Astrocyte of the hippocampus (primary cell): Measurements from ENCODE around the gene CCDC175.
A peak's percentile ranks its signal among the peaks of the same experiment; 100 is the strongest.

Experiments
- DNase-seq: peaks from one replicate; pipeline ENCODE4 v3.0.0; 2011; ENCODE audit warnings: low read depth, low spot score

The CCDC175 gene

DNA sequence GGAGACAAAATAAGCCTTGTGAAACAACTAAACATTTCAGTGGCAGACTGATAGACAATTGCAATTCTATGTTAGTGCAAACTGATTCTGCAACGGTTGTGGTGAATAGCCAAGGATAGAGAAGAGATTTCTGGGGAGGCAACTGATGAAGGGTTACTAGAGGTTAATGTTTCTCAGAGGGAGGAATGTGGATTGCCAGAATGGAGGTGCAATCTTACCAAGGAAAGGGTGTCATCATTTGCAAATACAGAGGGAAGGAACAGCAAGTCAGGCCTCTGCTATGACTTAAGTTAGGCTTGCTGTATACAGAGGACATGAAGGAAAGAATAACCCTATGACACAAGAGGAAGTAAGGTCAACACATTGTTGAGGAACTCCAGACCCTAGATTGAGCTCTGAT, 35.8 kb downstream of the CCDC175 start:
- DNase-seq, result no peak

DNA sequence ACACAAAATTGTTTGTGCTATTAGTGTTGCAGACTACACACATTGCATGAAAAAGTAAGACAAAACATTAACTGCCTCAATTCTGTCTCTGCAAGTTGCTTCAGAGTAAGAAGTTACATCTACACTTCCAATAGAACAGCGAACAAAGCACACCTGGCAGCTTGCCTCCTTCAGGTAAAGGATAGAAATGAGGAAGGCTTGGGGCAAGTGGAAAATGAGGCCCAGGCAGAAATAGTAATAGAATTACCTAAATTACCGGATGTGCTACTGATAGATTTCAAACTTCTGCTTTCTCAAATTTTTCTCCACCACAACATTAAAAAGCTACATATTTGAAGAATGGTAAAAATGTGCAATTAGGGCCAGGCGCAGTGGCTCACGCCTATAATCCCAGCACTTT, 37.7 kb downstream of the CCDC175 start:
- DNase-seq, result no peak

DNA sequence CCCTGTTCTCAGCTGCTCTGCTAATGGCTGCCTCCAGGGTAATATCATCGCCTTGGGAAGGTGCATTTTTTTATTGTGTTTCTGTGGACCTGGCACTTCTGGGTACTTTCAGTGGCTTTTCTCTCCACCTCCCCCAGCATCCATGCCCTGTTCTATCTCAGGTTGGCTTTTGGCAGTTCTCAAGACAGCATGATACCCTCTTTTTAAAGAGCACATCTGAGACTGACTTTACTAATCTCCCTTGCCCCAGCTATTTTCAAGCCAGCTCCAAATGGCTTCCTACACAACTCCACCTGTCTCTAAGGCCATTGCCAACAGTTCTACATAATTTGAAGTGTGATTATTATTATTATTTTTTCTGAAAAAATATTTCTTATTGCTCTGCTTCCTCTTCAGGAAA, 39.1 kb downstream of the CCDC175 start:
- no peak for DNase-seq

DNA sequence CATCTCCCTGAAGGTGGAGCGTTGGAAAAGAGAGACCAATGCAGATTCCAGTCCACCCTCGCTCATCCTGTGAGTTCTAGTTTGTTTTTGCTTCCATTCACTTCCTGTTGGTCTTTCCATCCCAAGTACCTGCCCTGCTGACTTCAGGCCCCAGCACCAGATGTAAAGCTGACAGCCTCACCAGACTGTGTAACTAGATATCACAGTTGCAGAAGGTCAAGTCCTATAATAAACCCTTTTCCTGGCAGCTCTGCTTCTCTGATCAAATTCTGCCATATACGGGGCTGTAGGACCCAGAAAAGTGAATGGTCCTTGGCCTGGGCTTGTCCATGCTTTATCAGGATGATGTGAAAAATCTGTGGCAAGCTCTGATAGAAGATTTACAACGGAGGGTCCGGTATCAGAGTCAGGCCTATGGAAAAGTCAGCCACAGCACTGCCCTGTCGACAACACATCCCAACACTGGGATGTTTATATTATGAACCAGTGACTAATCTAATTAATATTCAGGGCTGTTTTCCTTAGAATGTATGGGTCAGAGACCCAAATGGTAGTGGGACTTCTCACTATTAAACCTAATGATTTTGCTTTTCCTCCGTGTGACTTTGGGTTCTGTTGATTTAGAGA, 42.1 kb downstream of the CCDC175 start:
- no peak for DNase-seq

DNA sequence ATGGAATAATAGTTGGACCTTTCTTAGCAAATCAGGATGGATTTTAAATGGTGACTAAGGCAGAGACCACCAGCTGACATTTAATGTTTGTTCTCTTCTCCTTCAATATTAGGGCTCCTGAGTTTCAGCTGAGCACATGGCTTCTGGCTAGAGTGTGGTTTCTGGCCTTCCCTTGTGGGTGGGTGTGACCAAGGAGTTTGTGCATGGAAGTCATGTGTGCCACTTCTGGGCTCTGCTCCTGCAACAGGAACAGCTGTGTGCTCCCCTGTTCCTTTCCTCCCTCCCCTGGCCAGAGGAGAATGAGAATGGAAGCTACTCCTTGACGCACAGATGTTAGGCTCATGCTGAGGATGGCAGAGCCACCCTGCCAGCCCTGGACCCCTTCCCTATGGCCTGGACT, 44.2 kb downstream of the CCDC175 start:
- no peak for DNase-seq

DNA sequence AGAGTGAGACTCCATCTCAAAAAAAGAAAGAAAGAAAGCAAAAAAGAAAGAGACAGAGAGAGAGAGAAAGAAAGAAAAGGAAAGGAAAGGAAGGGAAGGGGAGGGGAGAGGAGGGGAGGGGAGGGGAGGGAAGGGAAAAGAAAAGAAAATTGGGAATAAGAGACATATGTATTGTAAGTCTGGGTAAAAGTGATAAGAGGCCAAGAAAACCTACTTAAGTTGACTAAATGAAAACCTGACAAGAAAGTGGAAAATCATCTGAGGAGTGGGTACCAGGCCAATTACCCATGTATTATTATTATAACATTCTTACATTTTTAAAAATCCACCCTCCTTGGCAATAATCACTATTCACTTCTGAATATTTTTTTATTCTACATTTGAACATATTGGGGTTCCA, 46.3 kb downstream of the CCDC175 start:
- DNase-seq, result no peak

DNA sequence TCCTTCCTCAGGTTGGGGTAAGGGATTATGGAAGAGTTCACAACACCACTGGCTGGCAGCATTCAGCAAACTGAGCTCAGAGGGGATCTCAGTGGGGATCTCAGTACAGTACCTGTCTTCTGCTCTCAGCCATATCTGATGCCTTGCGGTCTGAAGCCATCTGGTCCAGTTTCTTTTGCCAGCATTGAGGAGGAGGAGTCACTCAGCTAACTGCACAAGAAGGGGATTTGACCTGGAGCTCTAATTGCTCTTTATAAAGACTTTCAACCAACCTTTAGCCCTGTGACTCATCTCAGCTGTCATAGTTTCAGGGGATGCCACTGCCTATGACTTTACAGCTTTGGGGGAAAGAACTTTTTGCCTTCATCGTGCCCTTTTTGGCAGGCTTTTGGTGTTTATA, 47.4 kb downstream of the CCDC175 start:
- no peak for DNase-seq

DNA sequence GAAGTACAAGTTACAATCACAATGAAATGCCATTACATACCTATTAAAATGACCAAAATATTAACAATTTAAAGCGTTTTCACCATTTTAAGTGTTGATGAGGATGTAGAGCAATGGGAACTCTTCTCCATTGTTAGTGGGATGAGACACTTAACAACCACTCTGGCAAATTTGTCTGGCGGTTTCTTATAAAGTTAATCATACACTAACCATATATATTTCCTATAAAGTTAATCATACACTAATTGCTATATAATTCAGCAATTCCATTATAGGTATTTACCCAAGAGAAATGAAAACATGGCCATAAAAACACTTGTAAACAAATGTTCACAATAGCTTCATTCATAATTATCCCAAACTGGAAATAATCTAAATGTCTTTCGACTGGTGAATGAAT, 56.4 kb downstream of the CCDC175 start:
- DNase-seq, result no peak

DNA sequence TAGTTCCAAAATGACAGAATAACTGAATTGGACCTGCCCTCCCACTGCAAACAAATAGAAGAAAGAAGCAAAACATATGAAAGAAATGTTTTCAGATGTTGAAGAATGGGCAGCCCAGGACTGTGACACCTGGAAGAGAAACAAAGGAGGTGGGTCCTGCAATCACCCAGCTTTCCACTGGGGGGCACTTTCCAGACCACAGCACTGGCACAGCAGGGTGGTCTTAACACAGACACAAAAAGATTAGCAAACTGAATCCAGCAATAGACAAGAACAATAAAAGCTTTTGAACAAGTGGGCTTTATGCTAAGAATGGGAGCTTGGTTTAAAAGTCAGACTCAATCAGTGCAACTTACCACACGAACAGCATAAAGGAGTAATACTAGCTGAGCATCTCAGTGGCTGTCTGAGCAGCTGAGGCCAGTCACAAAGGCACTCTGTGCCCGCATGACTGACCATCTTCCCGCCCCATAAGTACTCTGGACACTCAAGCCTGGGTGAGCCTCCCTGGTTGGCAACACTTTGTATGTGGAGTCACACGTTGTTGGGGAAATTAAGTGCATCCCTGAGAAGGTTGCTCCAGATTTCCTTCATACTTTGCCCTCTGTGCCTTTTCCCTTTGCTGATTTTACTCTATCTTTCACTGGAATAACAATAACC, 64.6 kb downstream of the CCDC175 start:
- DNase-seq, result peak; percentile 28

DNA sequence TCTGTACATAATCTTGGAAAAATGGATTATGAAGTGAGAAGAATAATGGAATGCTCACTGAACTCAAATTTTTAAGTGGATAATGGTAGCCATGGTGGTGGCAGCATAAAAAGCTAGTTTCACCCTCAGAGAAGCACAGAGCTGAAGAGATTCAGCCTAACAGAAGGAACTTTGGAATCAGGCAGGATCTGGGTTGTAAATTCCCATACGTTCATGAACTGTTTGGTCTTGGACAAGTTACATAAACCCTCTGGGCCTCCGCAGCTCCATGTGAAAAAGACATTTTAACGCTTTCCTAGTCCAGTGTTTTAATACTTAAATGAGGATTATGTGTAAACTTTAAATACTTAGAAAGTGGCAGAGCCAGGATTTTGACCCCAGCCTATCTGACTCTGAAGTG, 65.6 kb downstream of the CCDC175 start:
- no peak for DNase-seq

DNA sequence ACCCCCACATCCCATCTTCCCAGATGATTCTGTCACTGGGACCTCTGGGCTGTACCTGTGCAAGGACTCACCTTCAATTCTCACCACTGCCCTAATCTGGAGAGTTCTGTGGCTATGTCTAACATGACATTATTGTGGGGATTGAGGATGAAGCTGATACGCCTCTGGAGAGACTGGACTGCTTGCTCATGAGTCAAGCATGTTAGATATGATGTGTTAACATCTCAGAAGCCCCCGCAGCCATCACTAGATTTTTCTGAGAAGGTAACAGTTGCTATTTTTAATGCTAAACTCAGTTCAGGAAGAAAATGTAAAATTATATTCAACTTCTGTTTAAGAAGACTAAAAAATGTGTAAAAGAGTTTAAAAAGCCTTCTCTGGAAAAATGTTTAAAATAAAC, 66.6 kb downstream of the CCDC175 start:
- no peak for DNase-seq

DNA sequence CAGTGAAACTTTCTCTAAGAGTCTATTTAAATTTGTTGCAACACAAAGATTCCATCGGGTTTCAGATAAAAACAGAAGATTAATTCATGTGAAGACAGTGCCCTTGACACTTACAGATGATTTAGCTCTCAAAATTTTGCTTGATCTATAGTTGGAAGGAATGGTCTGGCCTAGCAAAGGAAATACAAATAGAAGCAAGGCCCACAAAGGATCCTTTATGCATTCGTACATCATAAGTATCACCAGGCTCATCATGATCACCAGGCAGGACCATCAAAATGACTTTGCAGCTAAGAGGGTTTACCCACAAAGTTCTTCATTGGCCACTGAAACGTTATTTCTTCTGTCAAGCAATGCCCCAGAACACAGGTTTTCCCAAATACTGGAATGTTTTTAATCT, 67.5 kb downstream of the CCDC175 start:
- DNase-seq, result no peak

DNA sequence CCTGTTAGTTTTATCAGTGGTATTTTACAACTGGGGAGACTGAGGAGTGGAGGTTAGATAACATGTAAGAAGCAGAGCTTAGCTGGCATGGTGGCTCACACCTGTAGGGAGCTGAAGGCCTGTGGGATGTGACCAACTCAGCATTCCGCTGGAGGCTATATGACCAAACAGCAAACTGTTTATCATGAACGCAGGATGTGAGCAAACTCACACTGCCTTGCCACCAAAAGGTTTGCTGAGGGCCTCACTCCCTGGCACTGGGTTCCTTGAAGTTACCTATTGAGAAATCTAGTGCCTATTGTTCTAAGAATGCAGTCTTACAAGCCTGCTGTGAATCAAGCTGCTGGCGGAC, 68.9 kb downstream of the CCDC175 start:
- no peak for DNase-seq

DNA sequence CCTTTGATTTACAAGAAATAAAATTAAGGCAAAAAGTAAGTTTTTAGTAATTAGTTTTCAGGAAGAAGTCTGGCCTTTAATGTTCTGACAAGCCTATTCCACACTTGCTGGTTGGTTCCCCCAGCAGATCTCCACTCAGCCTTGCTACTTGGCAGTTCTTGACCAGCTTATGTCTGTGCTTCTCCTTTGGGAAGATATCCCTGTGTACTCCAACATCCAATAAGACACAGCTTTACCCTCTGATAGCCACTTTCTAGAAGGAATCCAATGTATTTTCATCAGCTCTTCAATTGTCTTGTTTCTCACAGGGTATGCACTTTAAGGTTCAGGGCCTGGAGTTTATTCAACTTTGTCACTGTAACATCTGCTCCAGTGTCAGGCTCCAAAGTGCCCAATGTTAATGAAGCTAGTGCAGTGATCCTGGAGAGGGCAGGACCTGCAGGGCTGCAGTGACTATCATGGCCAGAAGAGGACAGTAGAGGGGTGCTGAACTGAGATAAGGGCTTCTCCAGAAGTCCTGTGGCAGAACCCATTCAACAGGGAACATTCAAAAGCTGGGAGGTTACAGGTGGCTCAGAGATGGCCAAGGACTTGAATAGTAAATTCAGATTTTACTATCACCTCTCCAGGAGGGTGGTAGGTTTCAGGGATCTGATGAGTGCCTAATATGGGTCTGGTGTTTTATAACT, 69.4 kb downstream of the CCDC175 start:
- DNase-seq, result peak; percentile 72

DNA sequence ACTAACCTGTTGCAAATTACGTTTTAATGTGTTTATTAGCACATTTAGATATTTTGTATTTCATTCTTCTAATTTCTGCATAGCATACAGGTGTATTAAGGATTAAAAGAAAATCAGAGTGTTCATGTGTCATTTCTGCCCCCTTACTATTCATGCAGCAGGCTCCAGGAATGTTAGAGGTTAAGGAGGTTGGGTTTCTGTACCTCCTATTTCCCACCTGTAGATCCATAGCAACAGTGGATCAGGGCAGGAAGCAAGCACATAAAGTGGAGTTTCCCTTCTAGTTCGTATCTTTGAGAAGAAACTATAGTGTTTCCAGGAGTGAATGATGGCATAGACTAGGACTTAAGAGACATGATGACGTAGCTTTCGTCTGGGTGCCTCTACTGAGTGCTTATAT, 73.4 kb downstream of the CCDC175 start:
- DNase-seq, result no peak

DNA sequence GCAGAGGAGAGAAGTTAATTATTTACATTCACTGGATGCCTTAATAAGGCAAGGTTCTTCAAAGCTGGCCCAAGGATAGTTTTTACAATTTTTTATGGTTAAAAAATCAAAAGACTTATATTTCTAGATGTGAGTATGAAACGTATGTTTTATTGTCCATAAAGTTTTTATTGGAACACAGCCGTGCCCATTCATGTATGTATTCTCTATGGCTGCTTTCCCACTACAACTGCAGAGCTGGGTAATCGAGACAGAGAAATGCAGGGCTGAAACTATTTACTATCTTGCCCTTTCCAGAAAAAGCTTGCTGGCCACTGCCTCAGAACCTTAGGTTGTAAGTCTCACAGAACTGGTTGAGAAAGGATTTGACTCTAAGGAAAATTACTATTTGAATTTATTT, 75.9 kb downstream of the CCDC175 start:
- DNase-seq, result no peak

DNA sequence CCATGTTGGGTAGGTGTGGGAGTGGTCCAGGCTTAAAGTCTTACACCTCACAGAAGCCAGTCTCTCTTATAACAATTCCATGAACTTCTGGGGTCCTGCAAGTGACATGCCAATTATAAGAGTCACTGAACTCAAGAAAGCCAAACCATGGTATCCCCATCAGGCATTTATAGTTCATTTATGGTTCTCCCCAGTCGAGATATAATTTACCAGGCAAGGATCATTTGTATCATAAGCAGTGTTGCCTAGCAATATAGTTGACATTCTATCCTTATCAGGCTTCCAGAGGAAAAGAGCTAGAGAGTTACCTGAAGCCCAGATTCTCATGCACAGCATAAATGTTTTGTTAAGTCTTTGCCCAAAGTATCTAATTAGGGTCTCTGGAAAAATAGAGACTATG, 84.2 kb downstream of the CCDC175 start:
- no peak for DNase-seq

DNA sequence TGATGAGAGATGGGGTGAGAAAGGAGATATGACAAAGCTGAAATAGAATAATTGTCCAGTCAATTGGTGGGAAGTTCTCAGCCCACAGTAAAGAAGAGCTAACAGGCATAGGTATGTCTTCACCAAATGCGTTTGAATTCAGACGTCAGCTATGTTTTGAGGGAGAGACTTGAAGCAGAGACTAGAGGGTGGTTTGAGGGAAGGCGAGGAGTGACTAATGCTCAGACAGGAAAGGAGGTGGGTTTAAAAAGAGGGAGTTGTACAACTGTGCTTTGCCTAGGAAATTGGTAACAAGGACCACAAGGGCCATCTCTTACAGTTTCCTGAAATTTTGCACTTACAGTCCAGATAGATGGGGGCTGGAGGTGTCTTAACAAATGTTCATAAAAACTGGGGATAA, 85.9 kb downstream of the CCDC175 start:
- no peak for DNase-seq

DNA sequence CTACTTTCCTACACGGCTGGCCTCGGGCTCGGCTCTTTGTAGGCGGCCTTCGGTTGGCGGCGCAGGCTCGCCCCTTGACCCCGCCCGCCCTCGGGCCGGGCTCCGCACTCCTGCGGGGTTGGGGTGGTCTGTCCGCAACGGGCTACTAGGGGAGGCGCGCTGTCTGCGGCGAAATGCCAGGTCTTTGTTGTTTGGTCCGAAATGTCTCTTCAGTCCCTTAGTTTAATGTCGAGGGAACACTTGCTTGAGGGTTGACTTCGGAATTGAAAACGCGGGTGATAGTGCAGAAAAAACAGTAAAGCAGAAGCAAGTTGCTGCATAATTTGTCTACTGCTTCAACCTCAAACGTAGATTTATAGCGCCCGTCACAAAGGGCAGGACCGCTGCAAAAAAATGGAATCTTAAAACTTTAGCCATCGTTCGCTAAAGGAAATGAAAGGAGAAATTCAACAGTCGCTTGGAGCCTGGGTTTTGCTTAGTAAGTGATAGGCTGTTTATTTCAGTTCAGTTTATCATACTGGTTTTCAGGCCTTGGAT, 91.9 kb downstream of the CCDC175 start:
- no peak for DNase-seq

DNA sequence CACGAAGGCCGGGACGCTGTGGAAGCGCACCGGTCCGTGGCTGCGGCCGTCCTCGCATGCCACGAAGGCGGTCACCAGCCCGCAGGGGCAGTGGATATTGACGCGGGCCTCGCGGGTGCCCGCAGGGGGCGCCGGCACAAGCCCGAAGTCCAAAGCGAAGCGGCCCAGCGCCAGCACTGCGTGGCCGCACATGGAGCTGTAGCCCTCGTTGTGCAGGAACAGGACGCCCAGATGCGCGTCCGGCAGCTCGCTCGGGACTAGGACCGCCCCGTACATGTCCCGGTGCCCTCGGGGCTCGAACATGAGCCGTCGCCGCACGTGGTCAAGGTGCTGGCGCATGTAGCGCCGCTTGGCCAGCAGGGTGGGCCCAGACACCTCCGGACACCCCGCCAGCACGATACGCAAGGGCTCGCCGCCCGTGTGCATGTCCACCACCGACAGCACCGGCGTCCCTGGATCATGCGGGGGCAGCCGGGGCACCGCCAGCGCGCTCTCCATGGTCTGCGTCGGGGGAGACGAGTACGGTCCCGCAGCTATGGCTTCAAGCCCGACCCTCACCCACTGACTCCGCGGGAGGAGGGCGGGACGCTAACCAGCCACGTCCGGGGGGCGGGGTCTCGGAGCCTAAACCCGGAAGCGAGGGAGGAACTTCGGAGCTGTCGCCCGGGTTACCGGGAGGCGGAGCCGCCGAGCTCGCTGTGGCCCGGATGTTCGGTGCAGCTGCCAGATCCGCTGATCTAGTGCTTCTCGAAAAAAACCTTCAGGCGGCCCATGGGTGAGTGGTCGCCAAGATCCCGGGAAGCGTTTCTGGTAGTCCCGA, 92.6 kb downstream of the CCDC175 start, which contains the start of the genes JKAMP and L3HYPDH:
Gene JKAMP, plus strand, starts transcription at position 699 of the 820 bp plus-strand sequence. Its CDS starts 73 bp downstream, at position 772.
Gene L3HYPDH, minus strand, starts transcription at position 590 of the 820 bp plus-strand sequence. Its CDS starts 92 bp downstream, at position 498.
- peak; percentile 99 for DNase-seq

DNA sequence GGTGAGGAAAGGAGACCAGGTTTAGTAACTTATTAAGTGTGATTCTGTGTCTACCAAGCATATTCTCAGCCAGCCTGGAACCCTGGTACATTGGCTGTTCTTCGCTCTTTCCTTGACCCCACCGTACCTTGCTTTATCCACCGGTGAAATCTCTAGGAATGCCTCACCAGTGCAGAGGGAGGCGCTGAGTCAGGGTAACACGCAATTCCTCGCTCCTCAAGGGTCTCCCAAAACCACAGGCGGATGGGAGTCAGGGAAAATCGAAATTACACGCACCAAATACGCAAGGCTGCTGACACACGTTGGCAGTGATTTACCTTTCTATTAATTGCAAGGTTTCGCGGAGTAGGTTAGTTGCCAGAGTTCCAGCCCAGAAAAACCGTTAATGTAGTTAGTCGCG, 93.2 kb downstream of the CCDC175 start:
- peak; percentile 83 for DNase-seq
